KMS-11 (cell line): ENCODE results near the gene HPCAL1.

Source experiments
- H2AFZ ChIP-seq: fragments of 200-600 bp; sonication (generic); 2 replicates; pipeline ENCODE4 v1.6.1; 2016; ENCODE audit warnings: antibody characterized with exemption, mixed run types, low read depth
- H3K27ac ChIP-seq: fragments of 200-600 bp; sonication (generic); 2 replicates; pipeline ENCODE4 v1.6.1; 2016; ENCODE audit warnings: mild to moderate bottlenecking, mixed run types
- H3K27me3 ChIP-seq: fragments of 200-600 bp; sonication (generic); 2 replicates; pipeline ENCODE4 v1.6.1; 2017; ENCODE audit warnings: mild to moderate bottlenecking, low read depth, mixed run types, moderate library complexity; ENCODE audit not compliant: insufficient read depth
- H3K36me3 ChIP-seq: fragments of 200-600 bp; sonication (generic); 2 replicates; pipeline ENCODE4 v1.6.1; 2017; ENCODE audit warnings: mild to moderate bottlenecking, mixed run types; ENCODE audit not compliant: insufficient read depth
- H3K4me1 ChIP-seq: fragments of 200-600 bp; sonication (generic); 2 replicates; pipeline ENCODE4 v1.6.1; 2016; ENCODE audit warnings: mild to moderate bottlenecking, low read depth, mixed run types; ENCODE audit not compliant: poor library complexity, severe bottlenecking
- H3K4me2 ChIP-seq: fragments of 200-600 bp; sonication (generic); 2 replicates; pipeline ENCODE4 v1.7.0; 2016; ENCODE audit warnings: mild to moderate bottlenecking, mixed run types
- H3K4me3 ChIP-seq: fragments of 200-600 bp; sonication (generic); IDR thresholded peaks from 2 replicates; pipeline ENCODE4 v1.6.1; 2017; ENCODE audit warnings: low read depth, low read length, mixed read lengths; ENCODE audit not compliant: insufficient read depth
- H3K79me2 ChIP-seq: fragments of 200-600 bp; sonication (generic); 2 replicates; pipeline ENCODE4 v1.6.1; 2016; ENCODE audit warnings: low read depth, mixed run types; ENCODE audit not compliant: insufficient read depth
- H3K9ac ChIP-seq: fragments of 200-600 bp; sonication (generic); 2 replicates; pipeline ENCODE4 v1.6.1; 2016; ENCODE audit warnings: mild to moderate bottlenecking, mixed run types
- H4K20me1 ChIP-seq: fragments of 200-600 bp; sonication (generic); 2 replicates; pipeline ENCODE4 v1.6.1; 2016; ENCODE audit warnings: mild to moderate bottlenecking, mixed run types; ENCODE audit not compliant: insufficient read depth
- TF ChIP-seq, protein P1 (sequence below): fragments of 200-600 bp; sonication (generic); conservative IDR thresholded peaks from 2 replicates; pipeline ENCODE4 v1.6.1; 2017; ENCODE audit warnings: low read depth, mild to moderate bottlenecking, antibody characterized with exemption, low read length, moderate library complexity, mixed read lengths

Gene HPCAL1

DNA sequence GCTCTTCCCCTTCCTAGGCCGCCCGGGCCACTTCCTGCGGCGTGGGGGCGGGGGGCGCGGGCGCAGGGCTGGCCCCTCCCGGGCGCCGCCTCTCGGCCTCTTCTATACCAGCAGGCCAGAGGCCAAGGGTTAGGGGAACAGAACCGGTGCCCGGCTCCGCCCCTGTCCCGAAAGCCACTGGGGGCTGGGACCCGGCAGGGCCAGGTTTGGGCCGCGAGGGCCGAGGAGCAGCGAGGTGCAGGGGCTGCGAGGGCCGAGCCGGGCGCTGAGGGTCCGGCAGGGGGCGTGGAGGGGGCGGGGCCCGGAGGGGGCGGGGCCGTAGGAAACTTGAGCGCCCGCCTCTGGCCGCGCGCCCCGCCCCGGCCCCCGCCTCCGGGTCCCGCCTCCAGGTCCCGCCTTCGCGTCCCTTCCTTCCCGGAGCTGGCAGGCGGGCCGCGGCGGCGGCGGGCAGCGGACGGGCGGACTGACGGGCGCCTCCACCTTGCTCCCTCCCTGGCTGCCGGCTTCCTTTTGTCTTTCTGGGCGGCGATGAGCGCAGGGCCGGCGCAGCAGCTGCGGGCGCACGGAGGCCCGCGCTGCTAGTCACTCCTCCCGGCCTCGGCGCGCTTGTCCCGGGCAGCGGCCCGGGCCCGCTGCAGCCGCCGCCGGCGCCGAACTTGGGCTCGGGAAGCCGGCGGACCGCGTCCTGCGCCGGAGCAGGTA, at the start of gene HPCAL1:
TSS of gene HPCAL1 (plus strand) at position 426 of the 702 bp plus-strand sequence. CDS start 116,854 bp downstream, outside the sequence.
- Histone ChIP-seq H3K9ac (peak within 1 kb of the TSS; percentile 68; the same call in 1 of the 2 replicates), H3K79me2 (peaks cover 6% of the 10 kb centered on the region; the same call in 1 of the 2 replicates), H4K20me1 (no peaks in the 10 kb centered on the region), H3K4me1 (peaks cover 30% of the 10 kb centered on the region), H3K27ac (peak within 1 kb of the TSS; percentile 38; the same call in 1 of the 2 replicates), H2AFZ (peak within 1 kb of the TSS; percentile 99), H3K4me3 (peak within 1 kb of the TSS; percentile 29), H3K27me3 (no peaks in the 10 kb centered on the region), H3K4me2 (peak within 1 kb of the TSS; percentile 98), H3K36me3 (no peaks in the 10 kb centered on the region)
- TF ChIP-seq, protein P1, sequence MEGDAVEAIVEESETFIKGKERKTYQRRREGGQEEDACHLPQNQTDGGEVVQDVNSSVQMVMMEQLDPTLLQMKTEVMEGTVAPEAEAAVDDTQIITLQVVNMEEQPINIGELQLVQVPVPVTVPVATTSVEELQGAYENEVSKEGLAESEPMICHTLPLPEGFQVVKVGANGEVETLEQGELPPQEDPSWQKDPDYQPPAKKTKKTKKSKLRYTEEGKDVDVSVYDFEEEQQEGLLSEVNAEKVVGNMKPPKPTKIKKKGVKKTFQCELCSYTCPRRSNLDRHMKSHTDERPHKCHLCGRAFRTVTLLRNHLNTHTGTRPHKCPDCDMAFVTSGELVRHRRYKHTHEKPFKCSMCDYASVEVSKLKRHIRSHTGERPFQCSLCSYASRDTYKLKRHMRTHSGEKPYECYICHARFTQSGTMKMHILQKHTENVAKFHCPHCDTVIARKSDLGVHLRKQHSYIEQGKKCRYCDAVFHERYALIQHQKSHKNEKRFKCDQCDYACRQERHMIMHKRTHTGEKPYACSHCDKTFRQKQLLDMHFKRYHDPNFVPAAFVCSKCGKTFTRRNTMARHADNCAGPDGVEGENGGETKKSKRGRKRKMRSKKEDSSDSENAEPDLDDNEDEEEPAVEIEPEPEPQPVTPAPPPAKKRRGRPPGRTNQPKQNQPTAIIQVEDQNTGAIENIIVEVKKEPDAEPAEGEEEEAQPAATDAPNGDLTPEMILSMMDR, result peak; percentile 50

DNA sequence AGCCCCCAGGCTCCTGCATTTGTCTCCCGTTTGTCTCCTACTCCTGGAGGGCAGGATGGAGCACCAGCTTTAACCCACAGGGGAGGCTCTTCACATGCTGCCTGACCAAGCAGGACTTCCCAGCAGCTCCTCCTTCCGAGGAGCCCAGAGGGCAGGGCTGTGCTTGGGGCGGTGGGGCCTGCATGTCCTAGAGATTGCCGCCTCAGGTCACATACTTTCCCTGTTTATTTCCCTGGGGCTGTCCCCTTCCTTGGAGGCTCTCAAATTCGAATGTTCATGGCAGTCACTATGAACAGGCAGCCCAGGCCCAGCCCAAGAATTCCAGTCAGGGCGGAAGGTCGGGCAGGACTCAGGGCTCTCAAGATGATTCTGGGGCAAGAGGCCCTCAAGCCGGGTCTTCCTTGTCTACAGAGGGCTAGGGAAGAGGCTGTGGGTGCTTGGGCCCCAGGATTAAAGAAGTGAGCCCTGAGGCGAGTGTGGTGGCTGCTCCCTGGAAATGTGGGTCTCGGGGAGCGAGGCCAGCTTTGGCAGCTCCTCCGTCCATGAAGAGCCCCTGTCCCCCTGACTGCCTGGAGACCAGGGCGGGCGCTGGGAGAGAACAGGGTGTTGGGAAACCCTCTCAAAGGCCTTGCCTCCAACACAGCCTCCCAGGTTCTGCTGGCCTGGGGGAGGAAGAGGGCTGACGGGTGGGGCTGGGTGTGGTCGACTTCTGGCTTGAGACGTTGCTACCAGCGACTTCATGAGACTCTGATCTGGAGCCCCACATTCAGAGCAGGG, 48.9 kb upstream of the HPCAL1 start:
- Histone ChIP-seq H3K9ac (no peak overlapping the region), H3K36me3 (no peaks in the 10 kb centered on the region), H3K4me2 (no peak overlapping the region), H3K27me3 (no peaks in the 10 kb centered on the region), H3K4me1 (no peaks in the 10 kb centered on the region), H3K4me3 (no peak overlapping the region), H4K20me1 (no peaks in the 10 kb centered on the region), H2AFZ (no peak overlapping the region), H3K79me2 (no peaks in the 10 kb centered on the region), H3K27ac (no peak overlapping the region)
- TF ChIP-seq, protein P1, result no peak

DNA sequence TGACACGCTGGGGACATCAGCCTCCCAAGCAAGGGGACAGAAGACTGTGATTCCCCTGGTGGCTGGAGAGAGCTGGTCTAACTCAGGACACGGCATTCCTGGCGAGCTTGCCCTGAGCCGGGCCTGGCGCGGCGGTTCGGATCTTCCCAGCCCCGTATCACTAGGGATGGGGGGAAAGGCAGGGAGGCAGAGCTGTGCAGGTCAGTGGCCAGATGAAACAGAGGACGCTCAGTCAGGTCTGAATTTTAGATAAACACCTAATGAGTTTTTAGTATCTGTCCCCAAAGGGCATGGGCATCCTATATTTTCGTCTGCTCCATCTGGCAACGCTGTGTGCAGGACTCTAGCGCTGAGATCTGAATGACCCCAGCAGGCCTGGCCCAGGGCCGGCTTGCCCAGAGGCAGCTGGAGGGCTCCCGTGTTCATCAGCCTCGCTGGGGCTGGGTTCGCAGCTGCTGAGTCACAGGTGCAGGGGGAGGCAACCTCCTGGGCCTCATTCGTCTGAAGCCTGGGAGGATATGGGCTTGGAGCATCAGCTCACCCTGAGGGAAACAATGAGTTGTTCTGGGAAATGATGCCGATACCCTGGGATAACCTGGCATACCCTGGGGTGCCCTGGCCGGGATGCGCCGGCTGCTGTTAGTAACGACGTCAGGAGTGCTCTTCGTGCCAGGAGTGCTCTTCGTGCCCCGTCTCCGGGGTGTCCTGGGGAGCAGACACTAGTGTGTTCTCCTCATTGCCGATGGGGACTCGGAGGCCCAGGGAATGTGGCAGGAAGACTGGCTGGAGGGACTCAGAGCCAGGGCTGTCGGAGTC, 48.1 kb upstream of the HPCAL1 start:
- Histone ChIP-seq H3K4me1 (no peaks in the 10 kb centered on the region), H4K20me1 (no peaks in the 10 kb centered on the region), H2AFZ (no peak overlapping the region), H3K4me3 (no peak overlapping the region), H3K9ac (no peak overlapping the region), H3K36me3 (no peaks in the 10 kb centered on the region), H3K27ac (no peak overlapping the region), H3K4me2 (no peak overlapping the region), H3K79me2 (no peaks in the 10 kb centered on the region), H3K27me3 (no peaks in the 10 kb centered on the region)
- TF ChIP-seq, protein P1, result no peak

DNA sequence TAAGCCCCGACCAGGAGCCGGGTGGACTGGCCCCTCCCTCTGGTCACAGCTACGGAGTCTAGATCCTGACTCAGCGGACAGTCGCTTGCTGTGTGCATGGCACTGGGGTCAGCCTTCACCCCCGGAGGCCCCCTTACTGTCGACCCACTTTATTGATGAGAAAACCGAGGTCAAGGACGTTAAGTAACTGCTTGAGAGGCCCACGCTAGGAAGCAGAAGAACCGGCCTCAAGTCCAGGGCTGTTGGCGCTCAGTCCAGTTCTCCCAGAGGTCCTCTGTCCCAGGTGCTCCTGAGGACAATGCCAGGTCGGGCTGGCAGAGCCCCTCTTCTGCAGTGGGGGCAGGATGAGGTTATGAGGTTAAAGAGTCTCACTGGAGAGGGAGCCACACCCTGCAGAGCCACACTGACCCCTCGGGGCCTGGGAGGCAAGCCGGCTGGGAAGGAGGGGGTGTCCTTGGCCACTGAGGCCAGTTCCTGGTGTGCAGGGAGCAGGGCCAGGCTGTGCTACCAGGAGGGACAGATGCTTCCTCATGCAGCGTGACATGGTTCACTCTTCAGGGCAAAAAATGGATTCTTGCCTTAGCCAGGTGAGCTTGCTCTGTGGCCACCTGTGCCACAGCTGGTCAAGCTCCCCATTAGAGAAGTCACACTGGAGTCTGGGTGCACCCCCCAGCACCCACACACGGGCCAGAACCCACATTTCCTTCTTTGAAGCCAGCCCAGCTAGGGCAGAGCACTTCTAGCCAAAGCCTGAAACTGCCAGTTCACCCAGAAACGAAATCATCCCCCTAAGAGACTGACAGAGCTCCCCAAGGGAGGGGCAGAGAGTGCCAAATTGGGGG, 47.3 kb upstream of the HPCAL1 start:
- no peak overlapping the region for H2AFZ ChIP-seq
- H3K9ac ChIP-seq, result no peak overlapping the region
- no peaks in the 10 kb centered on the region for H3K27me3 ChIP-seq
- H3K27ac ChIP-seq, result no peak overlapping the region
- no peaks in the 10 kb centered on the region for H3K36me3 ChIP-seq
- TF ChIP-seq, protein P1, result no peak
- H3K4me2 ChIP-seq, result no peak overlapping the region
- H3K4me3 ChIP-seq, result no peak overlapping the region
- H3K79me2 ChIP-seq, result no peaks in the 10 kb centered on the region
- no peaks in the 10 kb centered on the region for H4K20me1 ChIP-seq
- H3K4me1 ChIP-seq, result no peaks in the 10 kb centered on the region
